Thoracic aorta (tissue), 2 donors: ENCODE data around the gene MADD. TPM values are rescaled to one million over a fixed set of nuclear protein-coding genes. Genes with fewer than 3 reads are reported as not detected.

Experiments used
- ATAC-seq: fragments of 150-250 bp; one replicate; pipeline ENCODE4 v1.8.0; 2017; ENCODE audit warnings: low read depth; ENCODE audit not compliant: insufficient number of reproducible peaks, low FRiP score
- DNase-seq: peaks from one replicate; pipeline ENCODE4 v3.0.0-alpha.2; 2020; ENCODE audit warnings: low spot score
- H3K27ac ChIP-seq, 2 donors: fragments of 200-600 bp; sonication (generic); 1 replicate in 1 of 2; 2 replicates in 1 of 2; pipeline ENCODE4 v1.5.1; 2016; ENCODE audit warnings: mild to moderate bottlenecking in 2 of 2, moderate library complexity in 2 of 2
- H3K27me3 ChIP-seq: fragments of 200-600 bp; sonication (generic); replicated peaks from 2 replicates; pipeline ENCODE4 v1.6.0; 2016; ENCODE audit warnings: mild to moderate bottlenecking; ENCODE audit not compliant: insufficient read depth
- H3K36me3 ChIP-seq: fragments of 200-600 bp; sonication (generic); one replicate; pipeline ENCODE4 v1.5.1; 2016
- H3K4me1 ChIP-seq, 2 donors: fragments of 200-600 bp; sonication (generic); 1 replicate in 1 of 2; 2 replicates in 1 of 2; pipeline versions ENCODE4 v1.5.1 to v1.6.0; 2016; ENCODE audit warnings: low read depth in 2 of 2, mild to moderate bottlenecking in 1 of 2; ENCODE audit not compliant: control insufficient read depth in 1 of 2
- H3K4me3 ChIP-seq: fragments of 200-600 bp; sonication (generic); 2 replicates; pipeline ENCODE4 v1.5.1; 2016; ENCODE audit warnings: mild to moderate bottlenecking
- H3K9me3 ChIP-seq: fragments of 200-600 bp; sonication (generic); 2 replicates; pipeline ENCODE4 v1.5.1; 2016
- total RNA-seq, 2 donors: library from RNA; depleted of rRNA; stranded (reverse); fragments of >200 nt; gene quantifications; one replicate each; pipeline versions ENCODE4 v1.1.0 to v1.2.3, GENCODE V29; 2016
- TF ChIP-seq, protein P1 (sequence below): fragments of 200-600 bp; sonication (generic); IDR thresholded peaks from one replicate; pipeline ENCODE4 v1.5.1; 2019; ENCODE audit warnings: antibody characterized with exemption

MADD gene
- total RNA-seq, 2 donors from 2014 or later: 58.9 to 74.3 TPM

DNA sequence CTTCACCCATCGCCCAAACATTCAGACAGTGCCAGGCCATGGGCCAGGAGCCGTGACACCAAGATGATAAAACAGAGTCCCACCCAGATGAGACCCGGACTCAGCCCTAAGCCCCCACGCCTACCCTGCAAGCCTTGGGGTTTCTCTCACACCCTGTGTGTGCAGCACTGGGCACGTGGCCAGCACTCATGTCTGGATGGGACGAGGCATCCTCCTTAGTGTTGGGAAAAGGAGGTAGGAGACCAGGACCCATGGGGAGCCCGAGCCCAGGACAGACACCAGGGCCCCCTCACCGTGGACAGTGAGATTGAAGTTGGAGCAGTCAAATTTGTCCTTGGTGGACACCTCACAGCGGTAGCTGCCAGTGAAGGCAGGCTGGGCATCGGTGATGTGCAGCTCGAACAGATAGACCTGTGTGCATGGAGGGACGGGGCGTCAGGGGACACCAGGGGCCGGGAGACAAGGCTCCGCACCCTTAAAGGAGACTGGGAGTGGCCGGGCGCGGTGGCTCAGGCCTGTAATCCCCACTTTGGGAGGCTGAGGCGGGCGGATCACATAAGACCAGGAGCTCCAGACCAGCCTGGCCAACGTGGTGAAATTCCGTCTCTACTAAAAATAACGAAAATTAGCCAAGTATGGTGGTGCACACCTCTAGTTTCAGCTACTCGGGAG, 78.3 kb downstream of the MADD start:
- no peaks in the 10 kb centered on the region for H3K4me1 ChIP-seq
- TF ChIP-seq, protein P1, sequence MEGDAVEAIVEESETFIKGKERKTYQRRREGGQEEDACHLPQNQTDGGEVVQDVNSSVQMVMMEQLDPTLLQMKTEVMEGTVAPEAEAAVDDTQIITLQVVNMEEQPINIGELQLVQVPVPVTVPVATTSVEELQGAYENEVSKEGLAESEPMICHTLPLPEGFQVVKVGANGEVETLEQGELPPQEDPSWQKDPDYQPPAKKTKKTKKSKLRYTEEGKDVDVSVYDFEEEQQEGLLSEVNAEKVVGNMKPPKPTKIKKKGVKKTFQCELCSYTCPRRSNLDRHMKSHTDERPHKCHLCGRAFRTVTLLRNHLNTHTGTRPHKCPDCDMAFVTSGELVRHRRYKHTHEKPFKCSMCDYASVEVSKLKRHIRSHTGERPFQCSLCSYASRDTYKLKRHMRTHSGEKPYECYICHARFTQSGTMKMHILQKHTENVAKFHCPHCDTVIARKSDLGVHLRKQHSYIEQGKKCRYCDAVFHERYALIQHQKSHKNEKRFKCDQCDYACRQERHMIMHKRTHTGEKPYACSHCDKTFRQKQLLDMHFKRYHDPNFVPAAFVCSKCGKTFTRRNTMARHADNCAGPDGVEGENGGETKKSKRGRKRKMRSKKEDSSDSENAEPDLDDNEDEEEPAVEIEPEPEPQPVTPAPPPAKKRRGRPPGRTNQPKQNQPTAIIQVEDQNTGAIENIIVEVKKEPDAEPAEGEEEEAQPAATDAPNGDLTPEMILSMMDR: no peak
- no peaks in the 10 kb centered on the region for H3K36me3 ChIP-seq
- no peak overlapping the region for H3K4me3 ChIP-seq
- no peak for DNase-seq
- no peak for ATAC-seq
- no peaks in the 10 kb centered on the region for H3K9me3 ChIP-seq
- H3K27me3 ChIP-seq: no peaks in the 10 kb centered on the region
- no peak overlapping the region for H3K27ac ChIP-seq

DNA sequence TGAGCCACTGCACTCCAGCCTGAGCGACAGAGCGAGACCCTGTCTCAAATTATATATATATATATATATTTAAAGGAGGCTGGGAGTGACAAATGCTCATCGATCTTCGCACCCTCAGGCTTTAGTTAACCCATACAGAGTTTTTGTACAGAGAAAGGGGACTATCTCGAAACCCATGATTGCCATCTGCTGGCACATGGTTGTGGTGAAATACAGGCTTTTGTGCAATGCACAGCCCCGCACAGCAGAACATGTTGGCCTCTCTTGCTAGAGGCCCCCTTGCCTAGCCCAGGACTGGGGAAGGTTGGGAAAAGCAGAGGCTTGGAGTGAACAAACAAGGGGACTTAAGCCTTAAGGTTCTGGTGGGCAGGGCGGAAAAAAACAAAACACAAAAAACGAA, 78.9 kb downstream of the MADD start:
- H3K4me1 ChIP-seq: no peaks in the 10 kb centered on the region
- H3K9me3 ChIP-seq: no peaks in the 10 kb centered on the region
- H3K27ac ChIP-seq: no peak overlapping the region
- H3K4me3 ChIP-seq: no peak overlapping the region
- no peaks in the 10 kb centered on the region for H3K36me3 ChIP-seq
- no peaks in the 10 kb centered on the region for H3K27me3 ChIP-seq
- DNase-seq (no peak), ATAC-seq (no peak)
- TF ChIP-seq, protein P1: no peak

DNA sequence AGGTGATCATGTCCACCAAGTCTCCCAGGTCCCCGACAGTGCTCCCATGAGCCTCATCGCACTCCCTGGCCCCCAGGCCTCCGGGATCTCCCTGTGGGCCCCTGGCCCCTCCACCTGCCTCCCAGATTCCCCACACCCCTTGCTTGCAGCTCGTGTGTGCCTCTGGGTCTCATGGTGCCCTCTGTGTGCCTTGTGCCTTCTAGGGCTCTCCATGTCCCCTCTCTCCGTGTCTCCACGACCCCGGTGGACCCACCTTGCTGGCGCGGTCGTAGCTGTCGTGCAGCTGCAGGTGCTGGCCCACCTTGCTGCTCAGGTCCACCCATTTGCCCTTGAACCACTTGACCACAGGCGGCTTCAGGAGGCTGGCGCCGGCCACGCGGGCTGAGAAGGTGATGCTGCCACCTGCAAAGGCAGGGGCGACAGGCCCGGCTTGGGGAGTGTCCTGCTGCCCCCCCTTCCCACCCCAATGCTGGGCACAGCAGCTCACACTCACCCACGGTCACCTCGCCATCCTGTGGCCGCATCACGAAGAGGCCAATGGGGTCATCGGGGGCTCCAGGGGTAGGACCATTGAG, 79.7 kb downstream of the MADD start:
- Histone ChIP-seq H3K27ac (no peak overlapping the region), H3K27me3 (no peaks in the 10 kb centered on the region), H3K4me3 (no peak overlapping the region), H3K9me3 (no peaks in the 10 kb centered on the region), H3K4me1 (no peaks in the 10 kb centered on the region), H3K36me3 (no peaks in the 10 kb centered on the region)
- DNase-seq: no peak
- ATAC-seq: no peak
- TF ChIP-seq, protein P1: no peak

DNA sequence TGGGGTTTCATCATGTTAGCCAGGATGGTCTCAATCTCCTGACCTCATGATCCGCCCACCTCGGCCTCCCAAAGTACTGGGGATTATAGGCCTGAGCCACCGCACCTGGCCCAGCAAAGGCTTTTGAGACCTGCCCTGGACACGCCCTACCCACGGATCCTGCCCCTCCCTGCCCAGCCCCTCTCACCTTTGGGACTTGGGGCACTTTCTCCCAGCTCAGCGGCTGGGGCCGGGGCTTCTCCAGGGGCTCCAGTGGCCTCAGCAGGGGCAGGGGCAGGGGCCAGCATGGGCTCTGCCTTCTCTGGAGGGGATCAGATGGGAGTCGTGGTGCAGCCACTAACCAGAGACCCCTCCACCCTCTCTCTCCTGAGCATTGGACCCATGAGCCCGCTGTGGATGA, 80.4 kb downstream of the MADD start:
- TF ChIP-seq, protein P1: no peak
- Histone ChIP-seq H3K4me1 (peaks cover 0 to 2% of the 10 kb centered on the region in 2 donors), H3K27me3 (no peaks in the 10 kb centered on the region), H3K4me3 (no peak overlapping the region), H3K36me3 (no peaks in the 10 kb centered on the region), H3K9me3 (no peaks in the 10 kb centered on the region), H3K27ac (no peak overlapping the region)
- ATAC-seq (no peak), DNase-seq (no peak)

DNA sequence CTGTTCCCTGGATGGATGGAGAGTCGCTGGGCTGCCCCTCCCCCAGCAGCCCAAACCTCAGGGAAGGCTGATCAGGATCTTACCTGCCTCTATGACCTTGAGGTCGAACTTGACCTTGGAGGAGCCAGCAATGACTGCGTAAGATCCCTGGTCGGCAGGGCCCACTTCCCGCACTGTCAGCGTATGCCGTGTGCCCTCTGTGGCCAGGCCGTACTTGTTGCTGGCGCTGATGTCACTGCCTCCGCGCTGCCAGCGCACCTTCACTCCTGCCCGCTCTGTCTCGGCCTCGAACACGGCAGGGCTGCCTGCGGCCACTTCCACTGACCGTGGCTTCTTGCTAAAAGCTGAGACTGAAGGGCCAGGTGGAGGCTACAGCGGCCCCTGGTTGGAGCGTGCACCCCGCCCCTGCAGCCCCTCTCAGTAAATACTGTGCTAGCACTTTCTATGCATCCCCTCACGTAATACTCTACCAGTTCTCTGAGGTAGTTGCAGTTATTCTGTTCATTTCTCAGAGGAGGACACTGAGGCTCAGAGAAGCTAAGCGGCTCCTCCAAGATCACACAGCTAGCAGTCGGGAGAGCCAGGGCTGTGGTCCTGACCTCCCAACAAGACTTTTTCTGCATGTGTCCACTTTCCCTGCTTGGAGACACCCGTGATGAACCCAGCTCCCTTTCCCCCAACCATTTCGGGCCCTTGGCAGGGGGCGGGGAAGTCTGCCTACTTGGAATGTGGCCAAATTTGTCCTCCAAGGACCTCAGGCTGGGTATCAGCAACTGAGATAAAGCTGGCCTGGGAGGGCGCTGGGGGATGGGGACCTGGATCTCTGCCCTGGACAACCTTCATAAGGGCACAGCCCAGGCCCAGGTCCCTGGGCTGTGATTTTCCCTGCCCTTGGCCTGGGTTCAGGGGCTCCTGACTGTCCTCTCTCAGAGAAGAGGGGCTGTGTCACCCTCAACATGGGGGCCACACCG, 81.5 kb downstream of the MADD start:
- ATAC-seq: no peak
- no peak overlapping the region for H3K27ac ChIP-seq

More for the DNA sequence above, 81.5 kb downstream of the MADD start:
- Histone ChIP-seq H3K27me3 (no peaks in the 10 kb centered on the region), H3K4me3 (no peak overlapping the region), H3K36me3 (no peaks in the 10 kb centered on the region), H3K9me3 (no peaks in the 10 kb centered on the region), H3K4me1 (peaks cover 0 to 5% of the 10 kb centered on the region in 2 donors)
- no peak for DNase-seq
- TF ChIP-seq, protein P1: no peak
